Adipocyte (in vitro differentiated cells): Measurements from ENCODE around the gene GCHFR.
A peak's percentile ranks its signal among the peaks of the same experiment; 100 is the strongest.

Experiments used
- DNase-seq: peaks from one replicate; pipeline ENCODE4 v3.0.0-alpha.2; 2015; ENCODE audit warnings: low read depth
- H3K27me3 ChIP-seq: replicated peaks from 2 replicates; pipeline ENCODE4 v1.7.0; 2013; ENCODE audit warnings: mild to moderate bottlenecking, low read length, moderate library complexity; ENCODE audit not compliant: control insufficient read depth, insufficient read depth
- H3K36me3 ChIP-seq: 2 replicates; pipeline ENCODE4 v1.7.0; 2013; ENCODE audit warnings: low read length, mild to moderate bottlenecking, moderate library complexity; ENCODE audit not compliant: control insufficient read depth, insufficient read depth, severe bottlenecking
- H3K4me1 ChIP-seq: 2 replicates; pipeline ENCODE4 v1.7.0; 2013; ENCODE audit warnings: mild to moderate bottlenecking, low read length, moderate library complexity; ENCODE audit not compliant: control insufficient read depth, insufficient read depth
- H3K4me3 ChIP-seq: 2 replicates; pipeline ENCODE4 v1.7.0; 2013; ENCODE audit warnings: mild to moderate bottlenecking, low read length, moderate library complexity
- H3K9ac ChIP-seq: 2 replicates; pipeline ENCODE4 v1.7.0; 2013; ENCODE audit warnings: mild to moderate bottlenecking, low read length, moderate library complexity
- H3K9me3 ChIP-seq: 2 replicates; pipeline ENCODE4 v1.7.0; 2013; ENCODE audit warnings: mild to moderate bottlenecking, low read length, moderate library complexity; ENCODE audit not compliant: control insufficient read depth

Gene GCHFR

DNA sequence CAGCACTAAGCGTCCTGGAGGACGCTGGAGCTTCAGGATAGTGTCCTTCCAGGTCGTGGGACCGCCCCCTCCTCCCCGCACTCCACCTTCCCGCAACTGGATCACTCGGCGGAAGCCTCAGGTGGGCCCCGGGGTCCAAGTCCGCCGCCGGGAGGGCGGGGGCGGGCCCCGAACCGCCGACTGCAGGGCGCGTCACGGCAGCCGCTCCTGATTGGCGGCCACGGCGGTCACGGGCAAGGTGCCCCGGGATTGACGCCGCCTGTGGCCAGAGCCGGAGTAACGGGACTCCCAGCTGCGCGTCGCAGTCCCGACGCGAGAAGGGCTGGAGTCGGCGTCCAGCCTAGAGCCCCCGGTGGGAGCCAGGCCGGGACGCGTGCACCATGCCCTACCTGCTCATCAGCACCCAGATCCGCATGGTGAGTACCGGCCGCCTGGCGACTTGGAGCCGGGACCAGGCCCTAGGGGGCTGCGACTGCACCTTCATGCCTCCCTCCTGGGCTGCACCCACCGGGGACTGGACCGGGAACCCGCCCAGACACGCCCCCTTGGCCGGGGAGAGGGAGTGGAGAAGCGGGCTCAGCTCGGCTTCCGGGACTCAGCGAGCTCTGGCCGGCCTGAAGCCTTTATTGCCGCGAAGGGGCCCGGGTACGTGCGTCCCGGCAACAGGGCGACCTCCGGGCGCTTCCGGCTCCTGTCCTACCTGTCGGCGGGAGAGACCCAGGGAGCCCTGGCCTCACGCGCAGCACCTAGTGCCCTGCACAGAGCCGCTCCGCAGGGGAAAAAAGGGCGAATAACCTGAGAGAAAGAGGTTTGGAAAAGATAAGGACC is at the start of gene GCHFR:
TSS of gene GCHFR (plus strand) at position 268 of the 828 bp plus-strand sequence. CDS start at position 381, 113 bp downstream.
- H3K4me1 ChIP-seq = peaks cover 45% of the 10 kb centered on the region
- no peaks in the 10 kb centered on the region for H3K9me3 ChIP-seq
- peaks cover 3% of the 10 kb centered on the region for H3K27me3 ChIP-seq
- peak within 1 kb of the TSS; percentile 82 for H3K4me3 ChIP-seq
- H3K9ac ChIP-seq = peak within 1 kb of the TSS; percentile 79
- DNase-seq = peak; percentile 81
- H3K36me3 ChIP-seq = peaks cover 6% of the 10 kb centered on the region

DNA sequence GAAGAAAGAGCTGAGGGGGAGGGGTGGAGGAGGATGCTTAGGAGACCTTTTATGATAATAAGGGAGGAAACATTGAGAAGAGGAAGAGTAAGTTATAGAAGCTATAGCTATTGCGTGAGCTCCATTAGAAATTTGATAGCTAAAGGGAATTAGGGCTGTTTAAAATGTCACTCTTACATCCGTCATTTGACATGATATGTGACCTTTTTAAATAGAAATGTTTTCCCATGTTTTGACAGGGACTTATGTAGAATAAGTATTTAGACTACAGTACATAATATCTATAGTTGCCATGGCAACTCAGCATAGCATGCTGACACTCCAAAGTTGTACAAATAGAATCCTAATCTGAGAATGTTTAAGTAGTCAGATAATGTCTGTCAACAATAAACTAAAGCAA is 49.7 kb upstream of the GCHFR start:
- no peaks in the 10 kb centered on the region for H3K36me3 ChIP-seq

DNA sequence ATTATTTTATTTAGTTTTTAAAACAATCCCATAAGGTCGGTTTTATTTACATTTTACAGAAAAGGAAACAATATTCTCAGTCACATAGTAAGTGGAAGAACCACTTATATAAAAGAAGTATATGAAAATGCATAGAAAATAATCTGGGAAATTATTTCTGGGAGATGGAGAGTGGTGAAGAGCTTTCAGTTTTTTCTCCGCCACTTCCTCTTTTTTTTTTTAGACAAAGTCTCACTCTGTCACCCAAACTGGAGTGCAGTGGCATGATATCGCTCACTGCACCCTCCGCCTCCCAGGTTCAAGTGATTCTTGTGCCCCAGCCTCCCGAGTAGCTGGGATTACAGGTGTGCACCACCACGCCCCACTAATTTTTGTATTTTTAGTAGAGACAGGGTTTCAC is 47.7 kb upstream of the GCHFR start:
- H3K9ac ChIP-seq = no peak overlapping the region
- H3K9me3 ChIP-seq = no peaks in the 10 kb centered on the region
- no peaks in the 10 kb centered on the region for H3K27me3 ChIP-seq
- no peaks in the 10 kb centered on the region for H3K4me1 ChIP-seq
- no peak overlapping the region for H3K4me3 ChIP-seq
- no peak for DNase-seq
- H3K36me3 ChIP-seq = no peaks in the 10 kb centered on the region

More for the DNA sequence above, 49.7 kb upstream of the GCHFR start:
- Histone ChIP-seq H3K4me3 (no peak overlapping the region), H3K4me1 (no peaks in the 10 kb centered on the region), H3K27me3 (no peaks in the 10 kb centered on the region), H3K9ac (no peak overlapping the region), H3K9me3 (no peaks in the 10 kb centered on the region)
- DNase-seq = no peak

DNA sequence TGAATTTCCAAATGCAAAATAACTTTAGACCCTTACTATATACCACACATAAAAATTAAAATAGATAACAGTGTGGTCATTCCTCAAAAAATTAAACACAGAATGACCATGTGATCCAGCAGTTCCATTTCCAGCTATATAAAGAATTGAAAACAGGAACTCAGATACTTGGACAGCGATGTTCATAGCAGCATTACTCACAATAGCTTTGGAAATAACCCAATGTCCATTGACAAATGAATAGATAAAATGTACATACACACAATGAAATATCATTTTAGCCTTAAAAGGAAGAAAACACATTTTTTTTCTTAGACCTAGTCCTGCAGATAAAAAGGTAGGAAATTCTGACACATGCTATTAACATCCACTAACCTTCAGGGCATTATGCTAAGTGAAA is 42.2 kb upstream of the GCHFR start:
- DNase-seq = no peak
- Histone ChIP-seq H3K27me3 (no peaks in the 10 kb centered on the region), H3K4me3 (no peak overlapping the region), H3K4me1 (no peaks in the 10 kb centered on the region), H3K9ac (no peak overlapping the region), H3K9me3 (no peaks in the 10 kb centered on the region), H3K36me3 (no peaks in the 10 kb centered on the region)

DNA sequence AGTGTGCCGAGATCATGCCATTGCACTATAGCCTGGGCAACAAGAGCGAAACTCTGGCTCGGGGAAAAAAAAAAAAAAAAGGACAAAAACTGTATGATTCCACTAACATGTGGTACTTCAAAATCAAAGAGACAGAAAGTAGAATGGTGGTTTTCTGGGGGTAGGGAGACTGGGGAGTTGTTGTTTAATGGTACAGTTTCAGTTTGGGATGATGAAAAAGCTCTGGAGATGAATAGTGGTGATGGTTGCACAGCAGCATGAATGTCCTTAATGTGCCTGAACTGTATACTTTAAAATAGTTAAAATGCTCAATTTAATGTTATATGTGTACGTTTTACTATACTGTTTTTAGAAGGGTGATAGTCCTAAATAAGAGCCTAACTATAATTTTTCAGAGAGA is 41.5 kb upstream of the GCHFR start:
- Histone ChIP-seq H3K4me3 (no peak overlapping the region), H3K9ac (no peak overlapping the region), H3K27me3 (no peaks in the 10 kb centered on the region), H3K9me3 (no peaks in the 10 kb centered on the region), H3K4me1 (no peaks in the 10 kb centered on the region), H3K36me3 (no peaks in the 10 kb centered on the region)
- no peak for DNase-seq

DNA sequence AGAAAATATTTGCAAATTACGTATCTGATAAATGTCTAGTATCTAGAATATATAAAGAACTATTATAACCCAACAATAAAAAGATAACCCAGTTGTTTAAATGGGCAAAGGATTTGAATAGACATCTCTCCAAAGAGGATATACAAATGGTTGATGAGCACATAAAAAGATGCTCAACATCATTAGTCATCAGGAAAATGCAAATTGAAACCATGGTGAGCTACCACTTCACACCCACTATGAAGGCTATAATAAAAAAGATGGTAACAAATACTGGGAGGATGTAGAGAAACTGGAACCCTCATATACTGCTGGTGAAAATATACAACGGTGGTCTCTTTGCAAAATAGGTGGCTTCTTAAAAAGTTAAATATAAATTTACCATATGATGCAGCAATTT is 40.9 kb upstream of the GCHFR start:
- no peak overlapping the region for H3K4me3 ChIP-seq
- no peak for DNase-seq
- no peak overlapping the region for H3K9ac ChIP-seq
- H3K27me3 ChIP-seq = no peaks in the 10 kb centered on the region
- H3K36me3 ChIP-seq = no peaks in the 10 kb centered on the region
- no peaks in the 10 kb centered on the region for H3K4me1 ChIP-seq
- H3K9me3 ChIP-seq = no peaks in the 10 kb centered on the region

DNA sequence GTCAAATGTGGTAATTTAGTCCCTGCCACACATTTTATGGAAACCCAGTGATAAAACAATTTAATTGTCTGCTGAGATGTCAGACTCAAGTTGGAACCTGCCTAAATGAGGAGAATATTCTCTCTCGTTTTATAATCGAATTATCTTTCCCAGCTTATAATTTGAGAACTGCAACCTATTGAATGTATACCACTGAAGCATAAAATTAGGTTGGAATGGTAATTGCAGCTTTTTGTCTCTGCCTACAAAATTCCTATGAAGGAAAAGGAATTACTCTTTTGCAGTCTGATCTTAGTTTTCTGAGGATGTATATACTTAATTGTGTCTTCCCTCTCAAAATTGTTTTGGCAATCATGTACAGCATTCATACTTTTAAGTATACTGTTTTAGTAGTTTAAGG is 39.9 kb upstream of the GCHFR start:
- Histone ChIP-seq H3K9ac (no peak overlapping the region), H3K36me3 (peaks cover 4% of the 10 kb centered on the region), H3K27me3 (no peaks in the 10 kb centered on the region), H3K9me3 (no peaks in the 10 kb centered on the region), H3K4me1 (no peaks in the 10 kb centered on the region), H3K4me3 (no peak overlapping the region)
- DNase-seq = no peak

DNA sequence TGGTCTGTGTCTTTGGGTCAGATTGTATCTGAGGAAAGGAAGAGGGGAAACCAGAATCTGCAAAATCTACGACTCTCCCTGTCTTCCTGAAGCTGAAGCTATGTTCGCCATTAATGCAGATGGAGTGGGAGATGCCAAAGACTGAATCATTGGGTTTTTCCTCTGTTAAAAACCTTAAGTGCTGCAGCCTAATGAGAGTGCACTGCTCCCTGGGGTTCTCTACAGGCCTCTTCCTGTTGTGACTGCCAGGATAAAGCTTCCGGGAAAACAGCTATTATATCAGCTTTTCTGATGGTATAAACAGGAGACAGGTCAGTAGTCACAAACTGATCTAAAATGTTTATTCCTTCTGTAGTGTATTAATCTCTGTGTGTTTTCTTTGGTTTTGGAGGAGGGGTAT is 32.8 kb upstream of the GCHFR start:
- DNase-seq = no peak
- H3K9ac ChIP-seq = no peak overlapping the region
- H3K36me3 ChIP-seq = peaks cover 49% of the 10 kb centered on the region
- H3K4me1 ChIP-seq = peaks cover 7% of the 10 kb centered on the region
- H3K9me3 ChIP-seq = no peaks in the 10 kb centered on the region
- H3K27me3 ChIP-seq = no peaks in the 10 kb centered on the region
- H3K4me3 ChIP-seq = no peak overlapping the region

DNA sequence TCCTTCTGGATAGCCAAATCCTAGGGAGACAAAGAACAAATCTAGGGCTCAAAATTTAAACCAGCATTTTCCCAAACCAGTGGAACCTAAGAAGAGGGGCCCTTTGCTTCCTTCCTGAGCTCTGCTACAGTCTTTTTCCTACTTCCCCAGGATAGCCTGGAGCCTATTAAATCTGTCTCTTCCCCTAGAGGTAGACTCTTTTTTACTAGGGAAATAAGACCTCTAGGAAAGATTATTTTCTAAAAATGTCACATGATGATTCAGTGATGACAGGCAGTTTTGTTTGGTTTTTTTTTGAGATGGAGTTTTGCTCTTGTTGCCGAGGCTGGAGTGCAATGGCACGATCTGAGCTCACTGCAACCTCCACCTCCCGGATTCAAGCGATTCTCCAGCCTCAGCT is 27.3 kb upstream of the GCHFR start:
- Histone ChIP-seq H3K36me3 (peaks cover 75% of the 10 kb centered on the region), H3K4me3 (no peak overlapping the region), H3K4me1 (no peaks in the 10 kb centered on the region), H3K9ac (no peak overlapping the region), H3K9me3 (no peaks in the 10 kb centered on the region), H3K27me3 (no peaks in the 10 kb centered on the region)
- no peak for DNase-seq

DNA sequence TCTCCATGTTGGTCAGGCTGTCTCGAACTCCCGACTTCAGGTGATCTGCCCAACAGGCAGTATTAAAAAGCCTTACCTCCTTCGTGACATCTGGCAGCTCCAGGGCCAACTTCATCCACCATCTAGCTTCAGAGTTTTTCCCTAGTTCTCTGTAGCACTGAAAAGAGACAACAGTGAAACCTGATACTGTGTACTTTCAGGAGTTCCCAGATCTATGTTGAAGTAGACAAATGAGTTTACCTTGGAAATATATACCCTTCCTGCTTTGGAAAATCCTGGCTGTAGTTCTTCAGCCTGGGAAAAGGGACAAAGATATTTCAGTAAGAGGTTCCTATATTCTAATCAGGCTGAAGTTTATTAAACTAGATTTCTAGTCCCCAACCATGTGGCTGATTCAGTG is 26.8 kb upstream of the GCHFR start:
- no peak for DNase-seq
- no peak overlapping the region for H3K9ac ChIP-seq
- H3K4me1 ChIP-seq = no peaks in the 10 kb centered on the region
- H3K27me3 ChIP-seq = no peaks in the 10 kb centered on the region
- no peaks in the 10 kb centered on the region for H3K9me3 ChIP-seq
- peaks cover 70% of the 10 kb centered on the region for H3K36me3 ChIP-seq
- no peak overlapping the region for H3K4me3 ChIP-seq

DNA sequence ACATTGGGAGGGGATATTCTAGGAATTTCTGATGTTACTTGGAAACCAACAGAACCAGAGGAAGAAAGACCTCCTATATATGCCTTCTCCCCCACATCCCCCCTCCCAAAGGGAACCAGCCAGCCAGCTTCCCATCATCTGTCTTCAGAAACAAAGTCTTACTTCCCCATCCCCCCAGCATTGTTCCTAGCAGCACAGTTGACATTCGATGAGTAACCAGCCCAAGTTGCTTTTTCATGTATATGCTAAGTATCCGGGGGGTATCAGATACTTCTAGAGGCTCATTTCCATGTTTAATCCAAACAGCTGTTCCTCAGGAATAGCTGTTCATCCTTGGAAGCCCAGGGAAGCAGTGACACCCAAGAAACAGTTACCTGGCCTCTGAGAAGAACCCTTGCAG is 24.8 kb upstream of the GCHFR start:
- Histone ChIP-seq H3K36me3 (peaks cover 72% of the 10 kb centered on the region), H3K27me3 (no peaks in the 10 kb centered on the region), H3K4me1 (peaks cover 8% of the 10 kb centered on the region), H3K4me3 (no peak overlapping the region), H3K9me3 (no peaks in the 10 kb centered on the region), H3K9ac (no peak overlapping the region)
- DNase-seq = no peak

DNA sequence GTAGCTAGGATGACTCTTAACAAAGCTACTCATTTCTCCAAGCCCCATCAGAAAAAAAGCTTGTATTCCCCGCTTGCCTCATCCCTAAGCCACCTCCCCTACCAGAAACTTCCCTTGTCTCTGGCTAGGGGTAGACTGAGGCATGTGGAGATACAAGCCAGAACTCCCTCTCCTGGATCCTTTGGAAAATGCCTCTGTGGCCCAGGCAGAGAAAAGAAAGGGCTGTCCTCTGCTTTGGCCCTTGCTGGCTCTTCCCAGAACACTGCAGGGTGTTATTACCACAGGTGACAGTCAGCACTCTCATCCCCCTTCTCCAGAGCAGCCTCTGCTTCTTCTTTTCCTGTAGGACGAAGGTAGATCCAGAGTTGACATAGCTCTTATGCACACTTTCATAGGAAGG is 24.0 kb upstream of the GCHFR start:
- no peak for DNase-seq
- H3K27me3 ChIP-seq = no peaks in the 10 kb centered on the region
- no peak overlapping the region for H3K4me3 ChIP-seq
- H3K9me3 ChIP-seq = no peaks in the 10 kb centered on the region
- peaks cover 16% of the 10 kb centered on the region for H3K4me1 ChIP-seq
- H3K36me3 ChIP-seq = peaks cover 68% of the 10 kb centered on the region
- no peak overlapping the region for H3K9ac ChIP-seq
